ENCODE results near the gene GGA1. TPM values are rescaled to one million over a fixed set of nuclear protein-coding genes. Genes with fewer than 3 reads are reported as not detected.

The GGA1 gene
- total RNA-seq, 2 donors from 2014 or later, result 43.9 to 146 TPM

DNA sequence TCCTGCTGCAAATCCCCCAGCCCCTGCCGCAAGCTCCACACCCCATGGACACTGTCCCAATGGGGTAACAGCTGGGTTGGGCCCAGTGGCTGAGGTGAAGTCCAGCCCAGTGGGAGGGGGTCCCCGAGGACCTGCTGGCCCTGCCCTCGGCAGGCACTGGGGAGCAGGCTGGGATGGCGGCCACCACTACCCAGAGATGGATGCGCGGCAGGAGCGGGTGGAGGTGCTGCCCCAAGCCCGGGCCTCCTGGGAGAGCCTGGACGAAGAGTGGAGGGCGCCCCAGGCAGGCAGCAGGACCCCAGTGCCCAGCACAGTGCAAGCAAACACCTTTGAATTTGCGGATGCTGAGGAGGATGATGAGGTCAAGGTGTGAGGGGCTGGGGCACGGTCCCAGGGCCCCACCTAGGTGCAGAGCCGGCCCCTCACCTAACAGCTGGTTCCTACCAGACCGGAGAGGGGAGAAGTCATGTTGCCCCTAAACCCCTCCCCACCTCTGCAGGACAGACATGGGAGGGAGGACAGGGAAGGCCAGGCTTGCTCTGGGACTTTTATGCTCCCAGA is 40.1 kb upstream of the GGA1 start:
- no peaks in the 10 kb centered on the region for H3K9me3 ChIP-seq

GRCh38 chr22:37569009-37569920 is 39.4 kb upstream of the GGA1 start:
- TF ChIP-seq POLR2A (IDR thresholded peaks at IDR 0.05), result no peak
- TF ChIP-seq POLR2AphosphoS5 (IDR thresholded peaks at IDR 0.05), result no peak
- TF ChIP-seq, protein P1, sequence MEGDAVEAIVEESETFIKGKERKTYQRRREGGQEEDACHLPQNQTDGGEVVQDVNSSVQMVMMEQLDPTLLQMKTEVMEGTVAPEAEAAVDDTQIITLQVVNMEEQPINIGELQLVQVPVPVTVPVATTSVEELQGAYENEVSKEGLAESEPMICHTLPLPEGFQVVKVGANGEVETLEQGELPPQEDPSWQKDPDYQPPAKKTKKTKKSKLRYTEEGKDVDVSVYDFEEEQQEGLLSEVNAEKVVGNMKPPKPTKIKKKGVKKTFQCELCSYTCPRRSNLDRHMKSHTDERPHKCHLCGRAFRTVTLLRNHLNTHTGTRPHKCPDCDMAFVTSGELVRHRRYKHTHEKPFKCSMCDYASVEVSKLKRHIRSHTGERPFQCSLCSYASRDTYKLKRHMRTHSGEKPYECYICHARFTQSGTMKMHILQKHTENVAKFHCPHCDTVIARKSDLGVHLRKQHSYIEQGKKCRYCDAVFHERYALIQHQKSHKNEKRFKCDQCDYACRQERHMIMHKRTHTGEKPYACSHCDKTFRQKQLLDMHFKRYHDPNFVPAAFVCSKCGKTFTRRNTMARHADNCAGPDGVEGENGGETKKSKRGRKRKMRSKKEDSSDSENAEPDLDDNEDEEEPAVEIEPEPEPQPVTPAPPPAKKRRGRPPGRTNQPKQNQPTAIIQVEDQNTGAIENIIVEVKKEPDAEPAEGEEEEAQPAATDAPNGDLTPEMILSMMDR (IDR thresholded peaks at IDR 0.05), result no peak
- WGBS, result 68% methylated on average over 20 of the region's 21 CpGs
- peaks cover 7% of the 10 kb centered on the region for H3K4me1 ChIP-seq (replicated peaks)
- H3K27me3 ChIP-seq (replicated peaks; ENCODE audit: insufficient read depth), result no peaks in the 10 kb centered on the region
- no peaks in the 10 kb centered on the region for H3K9me3 ChIP-seq
- no peak for DNase-seq (ENCODE audit: low spot score)
- no peak overlapping the region for H3K27ac ChIP-seq
- no peaks in the 10 kb centered on the region for H3K36me3 ChIP-seq
- no peak overlapping the region for H3K4me3 ChIP-seq
- intact Hi-C loops (cut with DNase I), result loop anchor here (2.0 to 5.0 kb wide), 2 partner anchors 30 to 252 kb away; no protein-coding TSS in a partner anchor

More for the DNA sequence above, 40.1 kb upstream of the GGA1 start:
- intact Hi-C loops (cut with DNase I), result loop anchor here (2.0 to 5.0 kb wide), 2 partner anchors 30 to 251 kb away; no protein-coding TSS in a partner anchor
- Histone ChIP-seq H3K27ac (no peak overlapping the region), H3K4me3 (no peak overlapping the region), H3K4me1 (replicated peaks) (peaks cover 14% of the 10 kb centered on the region), H3K36me3 (no peaks in the 10 kb centered on the region), H3K27me3 (replicated peaks; ENCODE audit: insufficient read depth) (no peaks in the 10 kb centered on the region)
- TF ChIP-seq POLR2A (IDR thresholded peaks at IDR 0.05) (no peak), POLR2AphosphoS5 (IDR thresholded peaks at IDR 0.05) (no peak)
- TF ChIP-seq, protein P1 (IDR thresholded peaks at IDR 0.05), result no peak
- no peak for DNase-seq (ENCODE audit: low spot score)
- 89% methylated on average over 14 of the region's 14 CpGs for WGBS

- Histone ChIP-seq H3K27ac (no peak overlapping the region), H3K36me3 (no peaks in the 10 kb centered on the region), H3K4me3 (no peak overlapping the region), H3K27me3 (replicated peaks; ENCODE audit: insufficient read depth) (no peaks in the 10 kb centered on the region), H3K4me1 (replicated peaks) (peaks cover 4% of the 10 kb centered on the region), H3K9me3 (no peaks in the 10 kb centered on the region)
- TF ChIP-seq POLR2AphosphoS5 (IDR thresholded peaks at IDR 0.05) (no peak), POLR2A (IDR thresholded peaks at IDR 0.05) (no peak)
- TF ChIP-seq, protein P1 (IDR thresholded peaks at IDR 0.05), result no peak
- intact Hi-C loops (cut with DNase I), result loop anchor here (2.0 to 5.0 kb wide), 2 partner anchors 31 to 253 kb away; no protein-coding TSS in a partner anchor
- 42% methylated on average over 9 of the region's 9 CpGs for WGBS
- no peak for DNase-seq (ENCODE audit: low spot score)
Measured at GRCh38 chr22:37569921-37570660, 38.5 kb upstream of the GGA1 start.

DNA sequence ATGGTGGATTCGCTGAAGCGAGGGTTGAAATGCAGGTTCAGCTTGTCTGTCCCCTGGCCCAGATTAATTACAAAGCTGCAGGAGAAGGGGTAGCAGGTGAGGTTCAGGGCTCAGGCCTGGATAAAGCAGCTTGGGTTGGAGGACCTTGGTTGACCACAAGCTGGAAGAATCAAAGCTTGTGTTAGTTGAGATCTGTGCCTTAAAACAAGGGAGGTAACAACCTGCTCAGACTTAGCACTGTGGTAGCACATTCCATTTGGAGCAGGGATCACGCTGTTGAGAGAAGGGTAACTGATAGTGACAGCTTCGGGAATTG is 38.0 kb upstream of the GGA1 start:
- WGBS, result 79% methylated on average over 4 of the region's 4 CpGs
- Histone ChIP-seq H3K36me3 (no peaks in the 10 kb centered on the region), H3K4me3 (no peak overlapping the region), H3K27me3 (replicated peaks; ENCODE audit: insufficient read depth) (no peaks in the 10 kb centered on the region), H3K9me3 (no peaks in the 10 kb centered on the region), H3K4me1 (replicated peaks) (peaks cover 4% of the 10 kb centered on the region), H3K27ac (no peak overlapping the region)
- no peak for DNase-seq (ENCODE audit: low spot score)
- TF ChIP-seq POLR2A (IDR thresholded peaks at IDR 0.05) (no peak), POLR2AphosphoS5 (IDR thresholded peaks at IDR 0.05) (no peak)
- TF ChIP-seq, protein P1 (IDR thresholded peaks at IDR 0.05), result no peak
- intact Hi-C loops (cut with DNase I), result no loop called here

All from prostate gland (tissue), 2 donors.